Measurements from ENCODE around the gene CRTC2.

CRTC2 gene

DNA sequence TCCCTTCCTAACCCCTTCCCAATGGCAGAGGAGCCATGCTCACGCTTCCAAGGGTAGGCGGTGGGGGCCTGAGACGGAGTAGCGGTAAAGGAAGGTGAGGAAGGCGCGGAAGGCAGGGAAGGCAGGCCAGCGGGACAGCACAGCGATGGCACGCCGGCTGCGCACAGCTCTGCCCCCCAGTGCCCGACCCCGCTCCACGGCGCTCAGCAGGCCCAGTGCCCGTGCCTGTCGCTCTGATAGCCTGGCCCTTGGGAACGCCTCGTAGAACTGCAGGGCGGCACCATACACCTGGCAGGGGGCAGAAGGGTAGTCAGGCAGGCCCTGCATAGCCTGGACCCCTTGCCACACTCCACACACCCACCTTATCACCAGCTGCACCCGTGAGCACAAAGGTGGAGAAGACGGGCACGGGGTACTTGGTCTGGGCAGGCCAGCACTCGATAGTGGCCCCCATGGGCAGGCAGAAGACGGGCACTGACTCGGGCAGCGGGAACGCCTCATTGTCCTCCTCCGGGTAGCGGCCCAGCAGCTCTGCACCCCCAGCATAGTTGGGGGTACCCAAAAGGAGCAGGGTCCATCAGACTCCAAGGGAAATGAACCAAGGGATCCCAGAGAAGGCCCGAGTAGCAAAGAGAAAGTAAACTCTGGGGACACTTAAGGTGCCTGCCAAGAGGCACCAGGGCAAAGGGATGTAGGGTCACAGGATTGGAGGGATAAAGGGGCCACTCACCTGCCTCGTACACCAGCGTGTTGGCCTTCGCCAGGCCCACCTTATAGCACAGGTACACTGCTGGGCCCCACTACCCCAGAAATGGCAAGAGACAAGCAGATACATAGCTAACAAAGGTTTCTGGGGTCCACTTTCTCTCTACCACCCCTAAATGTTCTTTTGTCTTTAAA is 16.3 kb downstream of the CRTC2 start:
- DNase-seq (ENCODE audit: low read depth), result no peak
- H3K4me3 ChIP-seq (ENCODE audit: low read length), result no peak overlapping the region
- TF ChIP-seq, protein P1, sequence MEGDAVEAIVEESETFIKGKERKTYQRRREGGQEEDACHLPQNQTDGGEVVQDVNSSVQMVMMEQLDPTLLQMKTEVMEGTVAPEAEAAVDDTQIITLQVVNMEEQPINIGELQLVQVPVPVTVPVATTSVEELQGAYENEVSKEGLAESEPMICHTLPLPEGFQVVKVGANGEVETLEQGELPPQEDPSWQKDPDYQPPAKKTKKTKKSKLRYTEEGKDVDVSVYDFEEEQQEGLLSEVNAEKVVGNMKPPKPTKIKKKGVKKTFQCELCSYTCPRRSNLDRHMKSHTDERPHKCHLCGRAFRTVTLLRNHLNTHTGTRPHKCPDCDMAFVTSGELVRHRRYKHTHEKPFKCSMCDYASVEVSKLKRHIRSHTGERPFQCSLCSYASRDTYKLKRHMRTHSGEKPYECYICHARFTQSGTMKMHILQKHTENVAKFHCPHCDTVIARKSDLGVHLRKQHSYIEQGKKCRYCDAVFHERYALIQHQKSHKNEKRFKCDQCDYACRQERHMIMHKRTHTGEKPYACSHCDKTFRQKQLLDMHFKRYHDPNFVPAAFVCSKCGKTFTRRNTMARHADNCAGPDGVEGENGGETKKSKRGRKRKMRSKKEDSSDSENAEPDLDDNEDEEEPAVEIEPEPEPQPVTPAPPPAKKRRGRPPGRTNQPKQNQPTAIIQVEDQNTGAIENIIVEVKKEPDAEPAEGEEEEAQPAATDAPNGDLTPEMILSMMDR (IDR thresholded peaks at IDR 0.05; ENCODE audit: insufficient read depth, low read depth, low read length, missing control alignments), result no peak

DNA sequence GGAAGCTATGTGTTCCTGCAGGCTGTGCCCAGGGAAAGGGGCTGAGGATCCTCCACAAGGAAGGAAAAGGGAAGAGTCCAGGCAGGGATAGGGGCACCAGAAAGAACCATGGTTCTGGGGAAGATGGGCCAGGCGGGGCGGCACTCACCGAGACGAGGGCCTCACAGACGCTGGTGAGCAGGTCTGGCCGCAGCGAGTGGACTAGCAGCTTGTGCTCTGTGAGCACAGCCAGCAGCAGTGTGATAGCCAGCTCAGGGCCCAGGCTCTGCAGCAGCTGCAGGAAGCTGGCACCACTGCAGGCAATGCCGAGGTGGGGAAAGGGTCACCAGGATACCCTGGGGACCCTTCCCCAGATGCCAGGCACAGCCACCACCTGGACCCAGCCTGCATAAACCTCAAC is 17.7 kb downstream of the CRTC2 start:
- no peak for DNase-seq (ENCODE audit: low read depth)
- TF ChIP-seq, protein P1 (IDR thresholded peaks at IDR 0.05; ENCODE audit: insufficient read depth, low read depth, low read length, missing control alignments), result no peak
- no peak overlapping the region for H3K4me3 ChIP-seq (ENCODE audit: low read length)

DNA sequence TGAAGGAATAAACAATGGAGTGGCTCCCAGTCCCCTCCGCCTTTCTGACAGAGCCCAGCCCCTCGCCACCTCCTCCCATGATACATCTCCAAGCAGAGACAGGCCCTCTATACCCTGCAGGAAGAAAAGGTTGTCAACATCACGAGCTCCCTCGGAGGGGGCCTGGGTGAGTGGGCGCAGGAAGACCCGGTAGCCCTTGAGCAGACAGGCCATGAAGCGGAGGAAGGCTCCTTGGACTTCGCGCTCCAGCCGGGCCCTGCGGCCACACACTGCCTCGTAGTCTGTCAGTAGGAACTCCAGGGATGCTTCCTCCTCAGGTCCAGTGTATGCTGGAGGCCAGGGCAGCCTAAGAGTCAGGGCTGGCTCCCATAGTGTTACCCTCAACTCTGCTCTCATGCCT is 18.9 kb downstream of the CRTC2 start:
- no peak overlapping the region for H3K4me3 ChIP-seq (ENCODE audit: low read length)
- TF ChIP-seq, protein P1 (IDR thresholded peaks at IDR 0.05; ENCODE audit: insufficient read depth, low read depth, low read length, missing control alignments), result no peak
- no peak for DNase-seq (ENCODE audit: low read depth)

DNA sequence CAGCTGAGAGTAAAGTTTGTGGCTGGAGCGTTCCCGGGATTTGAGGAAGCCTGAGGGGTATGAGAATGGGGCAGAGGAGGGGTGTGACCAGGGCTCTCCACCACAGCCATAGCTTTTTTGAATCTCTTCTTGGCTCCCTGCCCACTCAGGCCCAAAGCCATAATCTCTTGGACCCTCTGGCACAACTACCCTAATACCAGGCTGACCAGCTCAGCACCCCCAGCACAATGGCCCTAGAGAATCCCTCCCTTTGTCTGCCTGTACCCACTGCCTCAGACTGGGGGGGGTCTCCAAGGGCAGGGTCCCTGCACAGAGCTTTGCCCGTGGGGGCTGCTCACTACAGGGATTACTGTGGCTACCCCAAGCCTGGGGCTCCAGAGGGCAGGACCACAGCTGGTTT is 19.4 kb downstream of the CRTC2 start:
- TF ChIP-seq, protein P1 (IDR thresholded peaks at IDR 0.05; ENCODE audit: insufficient read depth, low read depth, low read length, missing control alignments), result no peak
- no peak for DNase-seq (ENCODE audit: low read depth)
- no peak overlapping the region for H3K4me3 ChIP-seq (ENCODE audit: low read length)

DNA sequence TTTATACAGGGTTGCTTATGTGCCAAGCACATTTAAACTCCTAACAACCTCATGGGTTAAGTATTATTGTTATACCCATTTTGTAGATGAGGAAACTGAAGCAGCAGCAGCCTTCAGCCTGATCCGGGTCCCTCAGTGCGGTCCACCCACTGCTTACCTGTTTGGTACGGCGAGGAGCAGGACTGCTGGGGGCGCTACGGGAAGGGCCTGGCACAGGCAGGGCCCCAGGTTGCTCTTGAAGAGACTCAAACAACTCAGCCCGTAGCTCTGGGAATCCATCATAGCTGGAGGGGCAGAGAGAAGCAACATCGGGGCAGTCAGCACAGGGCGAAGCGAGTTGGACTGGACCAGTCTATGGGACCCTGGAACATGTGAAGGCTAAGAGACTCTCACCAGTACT is 21.1 kb downstream of the CRTC2 start:
- H3K4me3 ChIP-seq (ENCODE audit: low read length), result no peak overlapping the region
- TF ChIP-seq, protein P1 (IDR thresholded peaks at IDR 0.05; ENCODE audit: insufficient read depth, low read depth, low read length, missing control alignments), result no peak
- no peak for DNase-seq (ENCODE audit: low read depth)

DNA sequence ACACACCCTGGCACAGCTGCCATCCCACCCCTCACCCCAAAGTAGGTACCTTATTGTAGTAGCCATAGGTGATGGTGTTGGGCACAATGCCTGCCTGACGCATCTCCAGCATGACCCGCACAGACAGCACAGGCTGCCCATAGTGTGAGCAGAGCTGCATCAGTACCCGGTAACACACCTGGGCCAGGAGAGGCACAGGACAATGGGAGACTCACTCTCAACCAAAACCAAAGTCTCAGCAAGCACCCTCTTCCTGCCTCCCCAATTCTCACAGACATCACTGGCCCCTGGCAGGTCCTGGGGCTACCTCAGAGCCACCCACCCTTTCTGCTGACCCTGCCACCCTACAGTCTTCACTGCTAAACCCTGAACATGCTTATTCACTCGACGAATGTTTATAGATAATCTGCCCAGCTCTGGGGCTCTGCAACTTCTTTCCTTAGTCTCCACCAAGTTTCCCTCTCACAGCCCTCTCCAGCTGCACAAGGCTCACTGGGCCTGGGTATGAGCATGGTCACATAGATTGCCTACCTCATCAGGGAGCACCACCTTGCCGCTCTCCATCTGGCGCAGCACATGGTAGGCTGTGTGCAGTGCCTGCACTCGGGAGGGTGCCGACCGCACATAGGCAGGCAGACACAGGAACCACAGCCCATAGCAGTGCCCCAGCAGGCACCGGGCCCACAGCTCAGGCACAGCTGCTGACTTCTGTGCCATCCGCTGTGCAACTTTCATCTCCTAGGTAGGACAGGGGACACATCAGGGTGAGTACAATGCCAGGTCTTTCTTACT is 22.2 kb downstream of the CRTC2 start:
- DNase-seq (ENCODE audit: low read depth), result no peak
- TF ChIP-seq, protein P1 (IDR thresholded peaks at IDR 0.05; ENCODE audit: insufficient read depth, low read depth, low read length, missing control alignments), result no peak
- no peak overlapping the region for H3K4me3 ChIP-seq (ENCODE audit: low read length)

Measured in epithelial cell of esophagus (primary cell).